ACHN (cell line): Measurements from ENCODE around the gene TRAF2.

ENCODE experiments used
- DNase-seq: peaks from one replicate; pipeline ENCODE4 v3.0.0-alpha.2; 2015
- in situ Hi-C: cut with HindIII; loops from 2 replicates; pipeline ENCODE4 v1.10.0; 2017; ENCODE audit warnings: low sequenced_read_pairs, low pct_ligation_motif_present, low pct_unique_long_range_greater_than_20kb

Gene TRAF2

DNA sequence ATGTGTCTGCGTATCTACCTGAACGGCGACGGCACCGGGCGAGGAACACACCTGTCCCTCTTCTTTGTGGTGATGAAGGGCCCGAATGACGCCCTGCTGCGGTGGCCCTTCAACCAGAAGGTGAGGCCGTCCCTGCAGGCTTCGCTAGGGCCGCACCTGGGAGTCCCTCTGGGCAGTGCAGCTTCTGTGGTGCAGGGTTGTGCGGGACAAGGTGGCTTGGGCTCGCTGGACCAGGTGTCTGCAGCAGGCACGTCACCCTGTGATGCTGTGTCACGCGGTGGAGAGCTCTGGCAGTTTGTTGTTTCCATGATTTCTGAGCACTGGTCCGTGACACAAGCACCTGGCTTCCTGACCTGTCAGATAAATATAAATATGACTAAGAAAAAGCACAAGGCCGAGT lies 37.6 kb downstream of the TRAF2 start:
- DNase-seq: no peak
- in situ Hi-C loops: no loop called here

DNA sequence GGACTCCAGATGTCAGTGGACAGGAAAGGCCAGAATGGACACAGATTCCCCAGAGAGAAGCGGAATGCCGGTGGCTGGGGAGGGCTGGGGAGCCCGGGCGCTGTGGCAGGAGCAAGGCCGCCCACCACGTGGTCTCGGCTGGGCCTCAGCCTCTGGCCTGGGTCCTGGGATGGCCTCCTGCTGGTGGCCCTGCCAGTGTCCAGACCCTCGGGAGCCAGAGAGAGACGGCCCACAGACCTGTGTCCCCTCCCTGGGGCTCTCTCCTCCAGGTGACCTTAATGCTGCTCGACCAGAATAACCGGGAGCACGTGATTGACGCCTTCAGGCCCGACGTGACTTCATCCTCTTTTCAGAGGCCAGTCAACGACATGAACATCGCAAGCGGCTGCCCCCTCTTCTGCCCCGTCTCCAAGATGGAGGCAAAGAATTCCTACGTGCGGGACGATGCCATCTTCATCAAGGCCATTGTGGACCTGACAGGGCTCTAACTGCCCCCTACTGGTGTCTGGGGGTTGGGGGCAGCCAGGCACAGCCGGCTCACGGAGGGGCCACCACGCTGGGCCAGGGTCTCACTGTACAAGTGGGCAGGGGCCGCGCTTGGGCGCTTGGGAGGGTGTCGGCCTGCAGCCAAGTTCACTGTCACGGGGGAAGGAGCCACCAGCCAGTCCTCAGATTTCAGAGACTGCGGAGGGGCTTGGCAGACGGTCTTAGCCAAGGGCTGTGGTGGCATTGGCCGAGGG lies 39.3 kb downstream of the TRAF2 start:
- no peak for DNase-seq
- in situ Hi-C loops: no loop called here

DNA sequence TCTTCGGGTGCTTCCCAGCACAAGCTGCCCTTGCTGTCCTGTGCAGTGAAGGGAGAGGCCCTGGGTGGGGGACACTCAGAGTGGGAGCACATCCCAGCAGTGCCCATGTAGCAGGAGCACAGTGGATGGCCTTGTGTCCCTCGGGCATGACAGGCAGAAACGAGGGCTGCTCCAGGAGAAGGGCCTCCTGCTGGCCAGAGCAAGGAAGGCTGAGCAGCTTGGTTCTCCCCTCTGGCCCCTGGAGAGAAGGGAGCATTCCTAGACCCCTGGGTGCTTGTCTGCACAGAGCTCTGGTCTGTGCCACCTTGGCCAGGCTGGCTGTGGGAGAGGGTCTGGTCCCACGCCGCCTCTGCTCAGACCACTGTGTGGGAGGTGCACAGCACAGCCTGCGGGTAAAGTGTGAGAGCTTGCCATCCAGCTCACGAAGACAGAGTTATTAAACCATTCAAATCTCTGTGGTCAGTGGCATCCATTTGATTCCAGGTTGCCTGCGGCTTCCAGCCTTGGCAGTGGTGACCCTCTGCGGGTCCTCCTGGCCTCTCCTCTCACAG lies 39.9 kb downstream of the TRAF2 start:
- in situ Hi-C loops: no loop called here
- DNase-seq: no peak

DNA sequence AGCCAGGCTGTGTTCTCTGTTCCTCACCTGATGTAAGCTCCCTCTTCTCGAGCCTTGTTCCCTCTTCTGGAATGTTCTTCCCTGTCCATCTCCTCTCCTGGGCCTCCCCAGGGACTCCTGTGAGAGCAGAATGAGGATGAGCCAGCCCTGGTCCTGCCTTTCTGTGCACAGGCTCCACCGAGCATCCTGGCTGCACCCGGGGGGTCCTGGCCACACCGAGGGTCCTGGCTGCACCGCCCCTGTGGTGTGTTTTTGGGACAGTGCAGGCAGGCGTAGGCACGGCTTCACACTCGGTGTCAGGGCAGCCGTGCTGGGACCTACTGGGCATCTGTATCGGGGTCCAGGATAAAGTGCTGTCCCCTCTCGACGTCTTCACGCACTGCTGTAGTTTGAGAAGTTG lies 40.4 kb downstream of the TRAF2 start:
- in situ Hi-C loops: no loop called here
- DNase-seq: no peak

DNA sequence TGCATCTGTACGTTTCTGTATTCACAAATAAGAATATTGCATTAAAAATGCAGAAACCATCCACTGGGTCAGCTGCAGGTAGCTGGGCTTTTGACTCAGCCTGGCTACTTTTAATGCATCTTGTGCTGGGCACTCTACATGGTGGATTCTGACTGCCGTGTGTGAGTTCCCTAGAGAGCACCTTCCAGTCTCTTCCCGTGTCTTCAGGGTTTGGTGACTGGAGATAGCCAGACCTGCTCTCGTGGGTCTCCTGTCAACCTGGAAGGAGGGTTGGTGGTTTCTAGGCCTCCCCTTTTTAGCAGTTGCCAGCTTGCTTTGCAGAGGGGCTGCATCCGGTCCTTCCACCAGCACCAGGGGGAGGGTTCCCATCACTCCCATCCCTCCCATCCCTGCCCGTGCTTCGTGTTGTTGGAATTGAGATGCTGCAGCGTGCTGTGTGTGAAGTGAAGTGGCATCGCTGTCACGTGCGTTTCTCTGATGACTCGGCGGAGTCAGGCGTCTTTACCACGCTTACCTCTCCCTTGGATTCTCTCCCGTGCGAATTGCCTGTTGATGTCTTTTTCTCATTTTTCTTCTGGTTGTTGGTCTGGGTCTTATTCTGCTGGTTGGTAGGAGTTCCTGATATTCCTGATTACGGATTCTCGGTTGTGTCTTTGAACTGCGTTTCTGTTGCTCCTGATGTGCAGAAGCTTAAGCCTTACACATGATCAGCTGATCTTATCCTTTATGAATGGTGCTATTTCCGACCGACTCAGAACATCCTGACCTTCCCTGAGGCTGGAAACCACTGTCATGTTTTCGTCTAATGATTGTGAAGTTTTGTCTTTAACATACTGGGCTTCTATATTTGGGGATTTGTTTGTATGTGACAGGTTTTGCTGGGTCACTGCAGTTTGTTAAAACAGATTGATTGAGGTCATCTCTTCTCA lies 41.3 kb downstream of the TRAF2 start:
- in situ Hi-C loops: no loop called here
- no peak for DNase-seq

DNA sequence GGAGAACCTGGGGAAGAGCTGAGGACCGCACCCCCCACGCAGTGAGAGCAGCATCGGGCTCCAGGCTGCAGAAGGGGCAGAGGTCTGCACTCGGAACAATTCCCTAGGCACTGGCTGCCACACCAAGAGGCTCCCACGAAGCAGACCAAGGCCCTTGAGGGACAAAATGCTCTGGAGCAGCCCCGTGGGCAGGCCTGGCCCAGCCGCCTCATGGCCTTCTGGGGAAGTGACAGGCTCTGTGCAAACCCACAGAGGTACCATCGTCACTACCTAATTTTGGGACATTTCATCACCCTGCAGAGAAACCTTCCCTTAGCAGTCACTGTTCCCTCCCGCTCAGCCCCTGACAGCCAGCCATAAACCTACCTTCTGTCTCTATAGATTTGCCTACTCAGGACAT lies 42.3 kb downstream of the TRAF2 start:
- no peak for DNase-seq
- in situ Hi-C loops: no loop called here

DNA sequence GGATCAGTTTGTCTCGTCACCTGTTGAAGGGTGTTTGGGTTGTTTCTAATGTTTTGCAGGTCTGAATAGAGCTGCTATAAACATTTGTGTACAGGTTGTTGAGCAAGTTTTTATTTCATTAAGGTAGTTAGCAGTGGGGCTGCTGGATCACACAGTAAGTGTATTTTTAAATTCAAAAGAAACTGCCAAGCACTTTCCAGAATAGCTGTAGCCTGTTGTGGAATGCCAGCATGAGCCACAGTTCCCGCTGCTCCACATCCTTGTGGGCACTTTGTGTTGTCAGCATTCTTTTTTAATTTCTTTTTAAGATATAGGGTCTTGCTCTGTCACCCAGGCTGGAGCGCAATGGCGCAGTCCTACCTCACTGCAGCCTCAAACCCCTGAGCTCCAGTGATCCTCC lies 43.7 kb downstream of the TRAF2 start:
- in situ Hi-C loops: no loop called here
- DNase-seq: no peak

DNA sequence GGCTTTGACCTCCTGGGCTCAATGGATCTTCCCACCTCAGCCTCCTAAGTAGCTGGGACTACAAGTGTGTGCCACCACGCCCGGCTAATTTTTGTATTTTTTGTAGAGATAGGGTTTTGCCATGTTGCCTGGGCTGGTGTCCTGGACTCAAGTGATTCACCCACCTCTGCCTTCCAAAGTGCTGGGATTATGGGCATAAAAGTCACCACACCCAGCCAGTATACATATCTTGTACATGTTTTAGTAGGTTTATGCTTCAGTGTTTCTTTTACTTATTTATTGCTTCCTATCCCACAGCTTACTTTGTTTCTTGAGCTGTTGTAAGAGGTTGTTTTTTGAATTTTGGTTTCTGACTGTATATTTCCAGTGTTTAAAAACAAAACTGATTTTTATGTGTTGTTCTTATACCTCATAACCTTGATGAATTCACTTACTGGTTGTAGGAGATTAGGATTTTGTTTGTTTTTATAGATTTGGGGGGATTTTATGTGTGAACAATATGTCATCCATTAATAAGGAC lies 45.4 kb downstream of the TRAF2 start:
- no peak for DNase-seq
- in situ Hi-C loops: no loop called here

DNA sequence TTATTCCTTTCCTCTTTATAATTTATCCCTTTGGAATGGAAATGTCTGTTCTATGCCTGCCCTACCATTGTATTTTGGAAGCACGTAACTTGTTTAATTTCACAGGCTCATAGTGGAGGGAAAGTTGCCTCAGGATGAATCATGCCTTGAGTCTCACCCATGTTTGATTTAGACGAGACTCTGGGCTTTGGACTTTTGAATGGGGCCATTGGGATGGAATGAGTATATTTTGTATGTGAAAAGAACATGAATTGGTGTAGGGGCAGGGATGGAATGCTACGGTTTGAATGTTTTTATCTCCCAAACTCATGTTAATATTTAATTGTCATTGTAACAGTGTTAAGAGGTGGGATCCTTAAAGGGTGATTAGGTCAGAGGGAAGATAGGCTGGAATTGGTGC lies 48.0 kb downstream of the TRAF2 start:
- in situ Hi-C loops: no loop called here
- DNase-seq: no peak

DNA sequence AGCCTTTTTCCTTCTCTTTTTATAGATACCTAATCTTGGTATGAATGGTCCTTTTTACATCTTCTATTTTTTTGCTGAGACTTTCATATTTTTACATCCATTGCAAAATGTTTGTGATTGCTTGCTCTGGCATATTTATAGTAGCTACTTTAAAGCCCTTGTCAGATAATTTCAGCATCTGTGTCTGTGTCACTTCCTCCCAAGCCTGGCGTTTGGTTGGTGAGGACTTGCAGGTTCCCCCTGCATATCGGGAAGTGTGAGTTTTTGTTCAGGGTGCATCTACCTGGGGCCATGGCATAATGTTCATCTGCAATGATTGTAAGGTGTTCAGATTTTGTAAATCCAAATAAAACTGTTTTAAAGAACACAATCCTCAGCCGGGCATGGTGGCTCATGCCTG lies 49.3 kb downstream of the TRAF2 start:
- no peak for DNase-seq
- in situ Hi-C loops: no loop called here

DNA sequence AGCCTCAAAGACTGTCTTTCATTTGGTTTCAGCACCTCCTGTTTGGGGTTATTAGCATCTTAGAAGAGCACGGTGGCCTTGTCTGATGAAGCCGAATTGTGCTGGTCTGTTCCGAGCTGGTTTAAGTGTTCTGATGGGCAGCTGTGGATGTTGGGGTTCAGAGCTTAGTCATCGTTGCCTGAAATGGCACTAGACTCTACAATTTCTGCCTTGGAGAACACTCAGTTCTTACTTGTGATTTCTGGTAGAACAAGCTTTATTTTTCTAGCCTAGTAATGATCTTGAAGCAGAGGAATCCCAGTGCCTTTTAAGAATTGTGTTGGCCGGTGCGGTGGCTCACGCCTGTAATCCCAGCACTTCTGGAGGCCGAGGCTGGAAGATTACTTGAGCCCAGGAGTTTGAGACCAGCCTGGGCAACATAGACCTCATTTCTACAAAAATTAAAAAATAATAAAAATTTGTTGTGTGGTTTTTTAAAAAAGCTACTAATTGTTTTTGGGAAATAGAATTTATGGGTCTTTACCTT lies 50.4 kb downstream of the TRAF2 start:
- in situ Hi-C loops: no loop called here
- no peak for DNase-seq

DNA sequence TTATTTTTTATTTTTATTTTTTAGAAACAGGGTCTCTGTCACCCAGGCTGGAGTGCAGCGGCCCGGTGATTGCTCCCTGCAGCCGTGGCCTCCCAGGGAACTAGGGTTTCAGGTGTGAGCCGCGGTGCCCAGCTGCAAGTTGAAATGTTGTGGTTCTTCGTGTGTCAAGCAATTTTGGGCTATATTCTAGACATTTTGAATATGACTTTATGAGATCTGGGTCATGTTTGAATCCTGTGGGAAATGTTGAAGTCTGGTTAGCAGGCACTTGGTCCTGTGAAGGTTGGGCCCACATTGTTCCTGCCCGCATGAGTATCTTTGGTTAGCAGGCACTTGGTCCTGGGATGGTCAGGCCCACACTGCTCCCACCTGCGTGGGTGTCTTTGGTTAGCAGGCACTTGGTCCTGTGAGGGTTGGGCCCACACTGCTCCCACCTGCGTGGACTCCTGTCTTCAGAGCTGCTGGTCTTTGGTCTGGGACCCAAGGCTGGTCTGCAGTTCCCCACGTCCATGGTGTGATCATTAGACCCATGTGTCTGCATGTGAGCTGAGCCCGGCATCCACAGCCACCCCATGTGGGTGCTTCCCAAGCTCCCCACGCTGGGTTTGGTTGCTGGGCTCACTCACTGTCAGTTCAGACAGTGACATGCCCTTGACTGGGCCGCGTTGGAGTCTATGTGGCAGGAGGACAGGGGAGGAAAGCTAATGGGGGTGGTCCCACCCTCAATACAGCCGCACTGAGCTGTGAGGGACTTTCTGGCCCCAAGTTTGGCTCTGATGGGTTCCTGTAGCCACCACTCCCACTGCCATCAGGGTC lies 51.1 kb downstream of the TRAF2 start:
- DNase-seq: no peak
- in situ Hi-C loops: no loop called here

DNA sequence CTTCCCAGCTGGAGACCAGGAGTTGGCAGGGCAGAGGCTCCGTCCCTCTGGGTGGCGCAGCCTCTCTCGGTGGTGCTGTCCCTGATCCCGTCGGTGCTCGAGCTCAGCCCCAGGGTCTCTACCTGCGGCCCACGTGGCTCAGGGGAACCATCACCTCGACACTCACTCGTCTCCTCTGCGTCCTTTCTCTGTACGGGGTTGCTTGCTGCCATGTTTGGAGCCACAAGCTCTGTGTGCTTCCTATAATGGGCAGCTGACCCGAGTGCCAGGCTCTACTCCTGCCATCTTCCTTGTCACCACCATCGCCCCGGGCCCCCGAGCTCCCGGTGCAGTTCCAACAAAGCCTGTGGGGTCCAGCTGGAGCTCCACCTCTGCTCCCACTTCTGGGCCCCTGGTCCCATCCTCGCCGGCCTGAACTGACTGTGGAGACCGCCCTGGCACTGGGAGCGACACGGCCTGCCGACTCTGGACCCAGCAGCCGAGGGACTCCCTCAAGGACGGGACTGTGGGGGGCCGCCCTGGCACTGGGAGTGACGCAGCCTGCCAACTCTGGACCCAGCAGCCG lies 53.2 kb downstream of the TRAF2 start:
- in situ Hi-C loops: no loop called here

DNA sequence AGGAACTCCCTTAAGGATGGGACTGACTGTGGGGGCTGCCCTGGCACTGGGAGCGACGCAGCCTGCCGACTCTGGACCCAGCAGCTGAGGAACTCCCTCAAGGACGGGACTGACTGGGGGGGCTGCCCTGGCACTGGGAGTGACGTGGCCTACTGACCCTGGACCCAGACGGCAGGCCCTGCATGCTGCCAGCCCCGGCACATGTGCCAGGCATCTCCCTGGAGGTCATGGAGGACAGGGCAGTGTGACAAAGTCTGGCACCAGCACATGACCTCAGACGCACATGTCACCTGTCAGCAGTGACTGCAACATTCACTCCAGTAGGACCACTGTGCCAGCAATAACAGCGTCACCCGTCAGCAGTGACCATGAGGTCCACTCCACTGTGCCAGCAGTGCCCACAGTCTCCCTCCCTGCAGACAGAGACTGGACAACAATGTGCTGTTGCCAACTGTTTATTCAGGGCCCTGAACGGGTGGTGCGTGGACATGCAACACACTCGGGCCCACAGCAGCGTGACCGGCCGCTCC lies 53.7 kb downstream of the TRAF2 start:
- in situ Hi-C loops: no loop called here
- DNase-seq: no peak

More for the DNA sequence above, 53.2 kb downstream of the TRAF2 start:
- DNase-seq: no peak

DNA sequence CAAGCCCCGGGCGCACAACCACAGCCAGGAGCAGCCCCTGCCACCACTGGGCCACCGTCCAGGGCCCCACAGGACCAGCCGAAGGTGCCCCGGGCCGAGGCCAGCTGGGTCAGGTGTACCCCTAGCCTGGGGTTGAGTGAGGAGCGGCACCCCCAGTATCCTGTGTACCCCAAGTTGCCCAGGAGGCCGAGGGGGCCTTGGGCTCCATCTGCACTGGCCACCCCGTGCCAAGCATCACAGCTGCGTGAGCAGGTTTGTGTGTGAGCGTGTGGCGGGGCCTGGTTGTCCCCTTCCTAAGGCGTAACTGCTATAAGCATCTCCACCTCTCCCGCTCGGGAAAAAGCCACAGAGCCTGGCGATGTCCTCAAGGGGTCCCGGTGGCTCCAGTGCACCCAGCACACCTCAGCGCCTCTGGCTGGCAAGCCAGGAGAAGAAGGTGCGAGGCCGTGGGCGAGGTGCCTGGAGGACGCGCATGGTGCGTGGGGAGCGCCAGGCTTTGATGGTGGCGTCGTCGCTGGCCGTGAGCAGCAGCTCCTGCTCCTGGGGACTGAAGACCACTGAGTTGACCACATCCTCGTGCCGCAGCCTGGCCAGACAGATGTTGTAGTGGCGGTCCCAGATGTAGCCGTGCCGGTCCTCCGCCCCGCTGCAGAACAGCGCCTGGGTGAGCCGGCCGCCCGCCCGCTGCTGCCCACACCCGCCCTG lies 54.4 kb downstream of the TRAF2 start:
- in situ Hi-C loops: no loop called here
- DNase-seq: no peak

DNA sequence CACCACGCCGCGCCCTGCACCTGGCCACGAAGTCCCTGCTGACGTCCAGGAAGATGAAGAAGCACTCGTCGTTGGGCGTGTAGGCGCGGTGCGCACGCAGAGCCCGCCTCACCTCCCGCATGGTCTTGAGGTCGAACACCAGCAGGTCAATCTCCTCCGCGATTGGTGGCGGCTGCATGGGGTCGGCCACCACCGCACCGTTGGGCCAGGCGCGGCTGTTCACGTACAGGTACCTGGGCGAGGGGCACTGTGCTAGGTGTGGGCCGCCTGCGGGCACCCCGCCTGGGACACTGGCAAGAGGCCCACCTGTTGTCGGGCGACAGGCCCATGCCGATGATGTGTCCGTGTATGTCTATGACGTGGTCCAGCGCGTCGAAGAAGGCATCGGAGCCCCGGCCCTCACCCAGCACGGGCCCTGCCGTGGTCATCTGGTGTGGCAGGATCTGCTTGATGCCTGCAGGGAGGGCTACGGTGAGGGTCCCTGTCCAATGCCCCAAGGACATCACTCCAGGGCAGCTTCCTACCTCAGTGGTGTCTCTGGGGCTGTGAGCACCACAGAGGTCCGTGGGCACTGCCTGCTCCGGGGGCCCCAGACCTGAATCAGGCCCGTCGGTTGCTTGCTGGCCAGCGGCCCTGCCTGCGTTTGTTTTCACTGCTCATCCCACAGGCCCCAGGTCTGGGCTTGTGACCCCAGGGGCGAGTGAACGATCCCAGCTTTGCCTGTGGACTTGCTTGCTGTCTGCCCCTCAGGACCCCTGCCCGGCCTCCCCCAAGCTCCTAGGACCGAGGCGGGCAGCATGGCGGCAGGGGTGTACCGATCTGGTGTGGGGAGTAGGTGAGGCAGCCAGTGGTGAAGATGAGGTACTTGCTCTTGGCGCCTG lies 55.2 kb downstream of the TRAF2 start:
- in situ Hi-C loops: no loop called here
- DNase-seq: no peak
